Thoracic aorta endothelial cell (primary cell): ENCODE results near the gene YRDC. TPM values are rescaled to one million over a fixed set of nuclear protein-coding genes. Genes with fewer than 3 reads are reported as not detected.

Source experiments
- total RNA-seq: library from RNA; depleted of rRNA; stranded (reverse); fragments of >200 nt; gene quantifications from 2 replicates; pipeline ENCODE4 v1.2.3, GENCODE V29; 2012

YRDC gene, protein sequence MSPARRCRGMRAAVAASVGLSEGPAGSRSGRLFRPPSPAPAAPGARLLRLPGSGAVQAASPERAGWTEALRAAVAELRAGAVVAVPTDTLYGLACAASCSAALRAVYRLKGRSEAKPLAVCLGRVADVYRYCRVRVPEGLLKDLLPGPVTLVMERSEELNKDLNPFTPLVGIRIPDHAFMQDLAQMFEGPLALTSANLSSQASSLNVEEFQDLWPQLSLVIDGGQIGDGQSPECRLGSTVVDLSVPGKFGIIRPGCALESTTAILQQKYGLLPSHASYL
- total RNA-seq: 17.8 and 20.2 TPM in 2 replicates

DNA sequence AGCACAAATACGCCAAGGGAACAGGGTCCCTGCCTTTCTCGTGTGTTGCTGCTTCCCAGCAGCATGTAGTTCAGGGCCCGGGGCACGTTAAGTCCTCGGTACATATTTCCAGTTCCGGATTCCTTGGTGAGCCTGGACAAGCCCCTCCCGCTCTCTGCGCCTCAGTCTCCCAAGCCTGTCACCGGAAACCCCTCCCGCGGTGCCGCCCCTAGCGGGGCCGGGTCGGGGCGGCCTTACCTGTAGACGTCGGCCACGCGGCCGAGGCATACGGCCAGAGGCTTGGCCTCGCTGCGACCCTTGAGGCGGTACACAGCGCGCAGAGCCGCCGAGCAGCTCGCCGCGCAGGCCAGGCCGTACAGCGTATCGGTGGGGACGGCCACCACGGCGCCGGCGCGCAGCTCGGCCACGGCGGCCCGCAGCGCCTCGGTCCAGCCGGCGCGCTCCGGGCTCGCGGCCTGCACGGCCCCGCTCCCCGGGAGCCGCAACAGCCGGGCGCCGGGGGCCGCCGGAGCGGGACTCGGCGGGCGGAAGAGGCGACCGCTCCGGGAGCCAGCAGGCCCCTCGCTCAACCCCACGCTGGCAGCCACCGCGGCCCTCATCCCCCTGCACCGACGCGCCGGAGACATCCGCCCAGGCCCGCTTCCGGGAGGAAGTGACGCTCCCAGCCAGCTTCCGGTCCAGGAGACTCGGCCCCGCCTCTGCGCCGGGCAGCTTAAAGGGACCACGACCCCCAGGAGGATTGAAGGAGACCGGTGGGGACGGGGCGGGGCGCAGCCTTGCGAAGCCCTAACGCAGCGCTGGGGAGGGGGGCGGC is at the start of gene YRDC, which contains the start of gene C1orf122:
Gene YRDC, minus strand, starts transcription at position 654 of the 814 bp plus-strand sequence. Its CDS starts 28 bp downstream, at position 626.
Gene C1orf122, plus strand, starts transcription at position 236 of the 814 bp plus-strand sequence. CDS start 615 bp downstream, outside the sequence.

DNA sequence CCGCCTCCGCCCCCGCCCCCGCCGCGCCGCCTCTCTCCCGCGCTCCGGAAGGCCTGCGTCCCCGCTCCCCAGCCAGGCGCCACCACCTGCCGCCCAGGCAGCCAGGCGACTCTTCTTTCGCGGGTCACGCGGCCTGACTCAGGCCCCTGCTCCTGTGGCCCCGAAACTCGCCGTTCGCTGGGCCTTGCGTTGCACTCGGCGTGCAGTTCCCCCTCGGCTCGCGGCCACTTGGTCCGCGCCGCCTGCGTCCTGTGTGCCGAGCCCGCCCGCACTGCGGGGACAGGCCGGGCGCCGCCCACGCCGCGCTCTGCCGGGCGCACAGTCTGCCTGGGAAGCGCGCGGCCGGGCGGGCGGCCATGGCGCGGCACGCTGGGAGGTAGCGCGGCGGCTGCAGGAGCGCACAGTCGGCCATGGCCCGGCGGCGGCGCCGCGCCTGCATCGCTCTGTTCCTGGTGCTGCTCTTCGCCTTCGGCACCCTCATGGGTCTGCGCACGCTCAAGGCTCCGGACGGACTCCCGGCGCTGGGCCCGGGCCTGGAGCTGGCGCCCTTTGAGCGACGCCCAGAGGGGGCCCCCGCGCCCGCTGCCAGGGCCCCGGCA is 14.1 kb downstream of the YRDC start, which contains the start of gene MANEAL:
Gene MANEAL, plus strand, starts transcription at position 75 of the 599 bp plus-strand sequence. Its CDS starts 336 bp downstream, at position 411.

DNA sequence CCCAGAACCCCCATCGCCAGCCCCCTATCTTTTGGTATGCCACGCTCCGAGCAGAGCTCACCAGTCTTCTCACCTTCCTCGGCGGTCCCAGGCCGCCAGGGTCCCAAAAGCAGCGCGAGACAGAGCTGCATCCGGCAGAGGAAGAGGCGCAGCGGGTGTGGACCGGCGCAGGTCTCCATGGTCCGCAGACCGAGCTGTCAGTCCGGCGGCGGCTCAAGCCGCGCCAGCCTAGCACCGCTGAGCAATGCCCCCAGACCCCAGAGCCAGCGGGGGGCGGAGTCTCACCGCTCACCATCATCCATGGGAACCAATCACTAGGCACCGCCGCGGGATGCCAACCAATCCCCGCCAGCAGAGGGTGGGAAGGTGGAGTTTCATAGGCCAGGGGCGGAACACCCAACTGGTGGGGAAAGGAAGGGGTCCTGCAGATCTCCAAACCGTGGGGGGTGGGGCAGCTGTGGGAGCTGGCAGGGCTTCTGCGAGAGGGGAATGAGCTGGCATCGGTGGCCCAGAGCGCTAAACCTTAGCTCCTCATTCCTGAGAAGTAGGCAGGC is 43.0 kb downstream of the YRDC start, which contains the start of gene EPHA10:
Gene EPHA10, minus strand, starts transcription at position 233 of the 554 bp plus-strand sequence. Its CDS starts 54 bp downstream, at position 179.

Other genes with a start within 250 kb of the YRDC start
- gene GNL2, start 212.3 kb downstream of the YRDC start, total RNA-seq: 67.6 and 91.9 TPM in 2 replicates
- not detected in 2 replicates for gene RSPO1, start 173.3 kb downstream of the YRDC start, total RNA-seq
- 21.3 and 31.5 TPM in 2 replicates for gene CDCA8, start 115.7 kb downstream of the YRDC start, total RNA-seq
- gene EPHA10, start 43.1 kb downstream of the YRDC start, total RNA-seq: not detected in 2 replicates
- 0.43 and 0.93 TPM in 2 replicates for gene MANEAL, start 14.4 kb downstream of the YRDC start, total RNA-seq
- gene C1orf122, start 418 bp downstream of the YRDC start, total RNA-seq: 12.9 and 14.0 TPM in 2 replicates
- gene MTF1, start 51.4 kb upstream of the YRDC start, total RNA-seq: 4.5 and 4.7 TPM in 2 replicates
- 20.3 and 22.3 TPM in 2 replicates for gene INPP5B, start 138.8 kb upstream of the YRDC start, total RNA-seq
- gene SF3A3, start 181.8 kb upstream of the YRDC start, total RNA-seq: 142 and 178 TPM in 2 replicates
- 27.7 and 30.7 TPM in 2 replicates for gene FHL3, start 197.3 kb upstream of the YRDC start, total RNA-seq
- 76.6 and 88.4 TPM in 2 replicates for gene UTP11, start 204.5 kb upstream of the YRDC start, total RNA-seq
- not detected in 2 replicates for gene POU3F1, start 238.6 kb upstream of the YRDC start, total RNA-seq